K562 (cell line): Measurements from ENCODE around the gene UNC119. TPM values are rescaled to one million over a fixed set of nuclear protein-coding genes. Genes with fewer than 3 reads are reported as not detected.

Experiments used
- CCAR2 ChIP-seq: fragments of 200-400 bp; formaldehyde crosslinking; IDR thresholded peaks from 2 replicates; pipeline ENCODE4 v1.6.1; 2017; ENCODE audit warnings: mild to moderate bottlenecking, low read depth, low read length
- DNMT1 ChIP-seq: fragments of 450-650 bp; IDR thresholded peaks from 2 replicates; pipeline ENCODE4 v1.6.1; 2016; ENCODE audit warnings: antibody characterized with exemption, mild to moderate bottlenecking
- HDAC8 ChIP-seq: fragments of 450-650 bp; IDR thresholded peaks from 2 replicates; pipeline ENCODE4 v1.6.1; 2016; ENCODE audit warnings: mild to moderate bottlenecking, missing genetic modification characterization, moderate library complexity, missing compliant biosample characterization
- NFIX ChIP-seq: fragments of 250-450 bp; sonication (Bioruptor Pico); IDR thresholded peaks from 2 replicates; pipeline ENCODE4 v1.4.0; 2020; ENCODE audit warnings: low read depth, mild to moderate bottlenecking, moderate library complexity
- NR4A1 ChIP-seq, 2 experiments: fragments of 250-450 bp in 1 of 2; fragments of 450-650 bp in 1 of 2; sonication (Bioruptor Pico) in 1 of 2; IDR thresholded peaks; 2 replicates each; pipeline versions ENCODE4 v1.4.0 to v1.6.1; 2016 to 2020; ENCODE audit warnings: mild to moderate bottlenecking in 2 of 2, missing compliant biosample characterization in 1 of 2, missing genetic modification characterization in 1 of 2, moderate library complexity in 1 of 2
- YY1 ChIP-seq, 3 experiments: IDR thresholded peaks; 2 replicates each; pipeline ENCODE4 v1.6.1; 2011; ENCODE audit warnings: low read length in 2 of 3, mild to moderate bottlenecking in 2 of 3, moderate library complexity in 2 of 3, borderline replicate concordance in 1 of 3, control low read depth in 1 of 3, low read depth in 1 of 3; ENCODE audit not compliant: insufficient read depth in 3 of 3, insufficient replicate concordance in 2 of 3, control insufficient read depth in 1 of 3, insufficient read length in 1 of 3; ENCODE audit errors: extremely low read depth in 1 of 3
- ZNF354B ChIP-seq: fragments of 250-450 bp; sonication (Bioruptor Pico); IDR thresholded peaks from 2 replicates; pipeline ENCODE4 v1.4.0; 2020
- ZNF586 ChIP-seq: fragments of 450-650 bp; formaldehyde crosslinking; conservative IDR thresholded peaks from 2 replicates; pipeline ENCODE4 v1.4.0; 2020; ENCODE audit warnings: mild to moderate bottlenecking, moderate library complexity
- polyA plus RNA-seq, 8 experiments: library from polyadenylated mRNA; depleted of rRNA in 4 of 8; stranded (reverse) in 5 of 8; unstranded in 3 of 8; fragments of >200 nt; fragmentation: Nextera tagmentation in 2 of 8; fragmentation: Illumina TruSeq in 1 of 8; extraction: Ambion mirVana in 2 of 8; extraction: Trizol in 1 of 8; gene quantifications; 2 replicates each; pipeline versions ENCODE4 v1.2.1 to v1.2.3, GENCODE V29; 2011 to 2014; ENCODE audit warnings: inconsistent platforms in 1 of 8, missing spikeins in 1 of 8
- total RNA-seq, 7 experiments: library from RNA; depleted of rRNA in 6 of 7; stranded (reverse); fragments of >200 nt in 6 of 7; fragmentation: Illumina TruSeq in 2 of 7; extraction: Trizol in 2 of 7; gene quantifications; 2 replicates each; pipeline versions ENCODE4 v1.2.1 to v1.2.3, GENCODE V29; 2011 to 2021; ENCODE audit warnings: low replicate concordance in 1 of 7
- TF ChIP-seq, protein P1 (sequence below): IDR thresholded peaks from 2 replicates; pipeline ENCODE4 v1.6.1; 2011; ENCODE audit not compliant: insufficient read length; ENCODE audit errors: extremely low read depth

The UNC119 gene
- total and polyA plus RNA-seq, 9 of the 15 experiments (the other 6 are each of a cell fraction or from before 2014, with no cell fraction given) = 0.37 to 47.7 (median 16.3) TPM

DNA sequence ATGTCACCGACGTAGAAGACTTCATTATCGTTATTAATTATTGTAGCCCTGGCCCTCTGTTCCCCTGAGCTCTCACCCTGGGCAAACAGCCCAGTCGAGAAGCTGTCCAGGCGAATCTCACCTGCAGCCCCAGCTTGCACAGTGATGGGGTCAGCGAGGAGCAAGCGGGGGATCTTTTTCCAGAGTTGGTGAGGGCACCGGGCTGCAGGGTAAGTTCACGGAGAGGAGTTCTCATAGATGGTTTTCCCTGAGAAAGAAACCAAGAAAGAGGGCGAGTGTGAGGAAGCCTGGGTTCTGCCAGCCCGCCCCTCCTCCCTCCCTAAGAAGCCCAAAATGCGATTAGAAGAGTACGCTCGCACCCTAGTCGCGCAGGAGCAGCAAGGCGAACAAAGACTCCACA, 46.0 kb upstream of the UNC119 start (continued):
- TF ChIP-seq, protein P1, sequence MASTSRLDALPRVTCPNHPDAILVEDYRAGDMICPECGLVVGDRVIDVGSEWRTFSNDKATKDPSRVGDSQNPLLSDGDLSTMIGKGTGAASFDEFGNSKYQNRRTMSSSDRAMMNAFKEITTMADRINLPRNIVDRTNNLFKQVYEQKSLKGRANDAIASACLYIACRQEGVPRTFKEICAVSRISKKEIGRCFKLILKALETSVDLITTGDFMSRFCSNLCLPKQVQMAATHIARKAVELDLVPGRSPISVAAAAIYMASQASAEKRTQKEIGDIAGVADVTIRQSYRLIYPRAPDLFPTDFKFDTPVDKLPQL = no peak
- no peak for TF ChIP-seq ZNF354B
- TF ChIP-seq NR4A1 (CRISPR knock-in tag; IDR thresholded peaks at IDR 0.05) = 0 out of 2 replicates have a peak, but pooled peaks have one; percentile 1
- TF ChIP-seq NR4A1 (tag; IDR thresholded peaks at IDR 0.05) = no peak
- 0 out of 2 replicates have a peak, but pooled peaks have one; percentile 20 for TF ChIP-seq DNMT1
- TF ChIP-seq ZNF586 = no peak
- no peak for TF ChIP-seq YY1 (IDR thresholded peaks at IDR 0.05; ENCODE audit: borderline replicate concordance in 1 of 3, control insufficient read depth in 1 of 3, extremely low read depth in 1 of 3, insufficient read depth in 3 of 3, insufficient read length in 1 of 3, insufficient replicate concordance in 2 of 3, low read depth in 1 of 3, low read length in 2 of 3)
- TF ChIP-seq HDAC8 (tag) = no peak
- TF ChIP-seq NFIX (CRISPR knock-in tag) = no peak
- TF ChIP-seq CCAR2 = no peak
